Germinal center (tissue), 1 donor: ENCODE measurements around the gene TYW5.

ENCODE experiments used
- DNase-seq: peaks from one replicate; pipeline ENCODE4 v3.0.0; 2012; ENCODE audit warnings: mixed read lengths, low spot score

TYW5 gene

GRCh38 chr2:199973703-199974102 lies 18.4 kb upstream of the TYW5 start:
- DNase-seq, result no peak

- no peak for DNase-seq
These were observed 16.9 kb upstream of the TYW5 start for GRCh38 chr2:199972088-199972626.

- no peak for DNase-seq
These were observed 12.8 kb upstream of the TYW5 start for GRCh38 chr2:199968126-199968525.

GRCh38 chr2:199966976-199967375 lies 11.7 kb upstream of the TYW5 start:
- DNase-seq, result no peak

GRCh38 chr2:199966405-199966804 lies 11.1 kb upstream of the TYW5 start:
- DNase-seq, result no peak

GRCh38 chr2:199962203-199962602 lies 6.9 kb upstream of the TYW5 start:
- no peak for DNase-seq

- DNase-seq, result no peak
These were observed 2.7 kb upstream of the TYW5 start for GRCh38 chr2:199958014-199958413.

DNA sequence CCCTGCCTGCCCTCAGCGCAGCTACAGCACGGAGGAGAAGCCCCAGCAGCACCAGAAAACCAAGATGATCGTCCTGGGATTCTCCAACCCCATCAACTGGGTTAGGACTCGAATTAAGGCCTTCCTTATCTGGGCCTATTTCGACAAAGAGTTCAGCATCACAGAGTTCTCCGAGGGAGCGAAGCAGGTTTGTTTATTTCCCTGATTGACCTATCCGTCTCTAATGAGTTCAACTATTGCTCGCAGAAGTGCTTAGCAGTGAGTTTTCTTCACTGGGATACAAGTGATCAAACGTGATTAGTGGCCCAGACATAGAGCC lies 730 bp upstream of the TYW5 start:
- no peak for DNase-seq

GRCh38 chr2:199955007-199955338 lies 318 bp downstream of the TYW5 start:
- DNase-seq, result no peak

DNA sequence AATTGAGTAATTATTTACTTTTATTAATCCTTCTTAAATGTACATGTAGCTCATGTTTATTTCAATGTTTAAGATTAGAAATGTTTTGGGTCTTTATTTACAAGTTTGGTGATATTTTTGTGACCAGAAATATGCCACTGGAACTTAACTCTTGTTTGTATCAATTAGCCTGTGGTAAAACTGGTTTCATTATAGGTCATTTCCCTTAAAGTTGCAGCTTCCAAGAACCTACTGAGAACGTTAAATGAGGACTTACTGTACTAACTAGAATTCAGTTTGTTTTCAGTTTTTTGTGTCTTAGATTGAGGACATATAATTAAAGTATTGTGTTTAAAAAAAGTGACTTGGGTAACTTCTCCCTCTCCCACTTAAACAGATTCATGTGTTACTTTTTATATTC lies 4.3 kb downstream of the TYW5 start:
- DNase-seq, result no peak

DNA sequence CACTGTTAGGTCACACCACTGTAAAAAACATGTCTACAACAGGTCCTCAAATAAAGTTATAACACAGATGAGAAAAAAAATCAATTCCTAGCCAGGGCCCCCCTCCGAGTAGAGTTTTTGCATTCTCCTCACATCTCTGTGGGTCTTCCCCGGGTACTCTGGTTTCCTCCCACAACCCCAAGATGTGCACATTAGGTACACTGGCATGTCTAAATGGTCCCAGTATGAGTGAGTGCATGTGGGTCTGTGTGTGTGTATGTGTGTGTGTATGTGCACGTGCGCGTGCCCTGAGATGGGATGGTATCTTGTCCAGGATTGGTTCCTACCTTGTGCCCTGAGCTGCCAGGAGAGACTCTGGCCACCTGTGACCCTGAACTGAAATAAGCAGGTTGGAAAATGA lies 4.9 kb downstream of the TYW5 start:
- DNase-seq, result no peak

DNA sequence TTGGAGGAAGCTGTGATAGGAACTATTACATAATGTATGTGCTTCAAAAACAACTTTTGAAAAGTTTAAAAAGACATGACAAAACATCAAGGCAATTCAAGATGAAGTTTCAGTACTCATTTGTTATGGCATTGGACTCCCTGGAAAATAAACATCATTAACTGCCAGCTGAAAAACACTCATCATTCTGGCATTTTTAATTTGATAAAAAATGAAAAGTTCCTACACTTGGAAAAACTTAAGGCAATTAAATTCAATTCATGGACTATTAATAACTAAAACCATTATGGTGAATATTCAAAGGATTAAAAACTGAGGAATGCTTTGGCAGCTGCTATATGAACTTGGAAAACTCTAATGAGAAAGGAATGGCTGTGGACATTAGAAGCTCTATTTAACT lies 8.5 kb downstream of the TYW5 start:
- DNase-seq, result no peak

GRCh38 chr2:199946196-199946595 lies 9.1 kb downstream of the TYW5 start:
- DNase-seq, result no peak

- no peak for DNase-seq
These were observed 11.9 kb downstream of the TYW5 start for GRCh38 chr2:199943373-199943772.

GRCh38 chr2:199940373-199940772 lies 14.9 kb downstream of the TYW5 start:
- DNase-seq, result no peak

DNA sequence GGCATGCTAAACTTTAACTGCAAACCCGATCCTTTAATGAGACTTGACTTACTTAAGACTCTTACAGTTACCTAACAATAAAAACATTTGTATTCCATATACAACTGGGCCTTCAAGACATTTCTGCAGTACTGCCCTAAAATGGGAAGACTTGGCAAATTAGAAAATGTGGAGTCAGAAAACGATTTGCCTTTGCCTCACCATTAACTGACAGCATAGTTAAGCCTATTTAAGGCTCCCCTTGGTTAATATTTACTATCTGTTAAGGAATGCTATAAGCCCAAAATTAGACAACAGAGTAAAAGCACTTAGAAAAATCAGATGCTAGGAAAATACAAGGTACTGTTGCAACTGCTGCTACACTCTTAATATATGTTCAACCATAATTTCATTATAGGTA lies 18.7 kb downstream of the TYW5 start:
- no peak for DNase-seq

GRCh38 chr2:199933466-199933865 lies 21.8 kb downstream of the TYW5 start:
- DNase-seq, result no peak

DNA sequence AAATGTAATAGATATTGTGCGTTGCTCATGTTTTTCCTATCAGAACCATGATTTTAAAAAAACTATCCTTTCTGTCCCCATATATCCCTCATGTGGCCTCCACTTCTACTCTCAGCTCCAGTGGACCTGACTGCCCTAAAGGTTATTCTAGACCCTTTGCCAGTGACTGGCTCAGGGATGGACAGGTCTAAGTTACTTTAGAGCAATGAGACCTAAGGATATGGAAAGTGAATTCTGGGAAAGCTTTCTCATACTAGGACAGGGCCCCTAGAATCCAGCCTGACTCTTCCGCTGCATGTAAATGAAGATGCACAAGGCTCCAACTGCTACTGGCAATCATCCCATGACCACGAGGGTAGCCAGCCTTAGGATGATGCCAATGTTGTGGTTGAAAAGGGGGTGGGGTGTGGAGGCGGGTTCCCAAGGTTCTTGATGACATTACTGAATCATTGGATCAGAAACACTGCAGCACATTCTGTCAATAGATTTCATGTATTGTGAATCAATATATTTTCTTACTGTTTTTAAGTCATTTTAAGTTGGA lies 22.9 kb downstream of the TYW5 start:
- DNase-seq, result no peak

DNA sequence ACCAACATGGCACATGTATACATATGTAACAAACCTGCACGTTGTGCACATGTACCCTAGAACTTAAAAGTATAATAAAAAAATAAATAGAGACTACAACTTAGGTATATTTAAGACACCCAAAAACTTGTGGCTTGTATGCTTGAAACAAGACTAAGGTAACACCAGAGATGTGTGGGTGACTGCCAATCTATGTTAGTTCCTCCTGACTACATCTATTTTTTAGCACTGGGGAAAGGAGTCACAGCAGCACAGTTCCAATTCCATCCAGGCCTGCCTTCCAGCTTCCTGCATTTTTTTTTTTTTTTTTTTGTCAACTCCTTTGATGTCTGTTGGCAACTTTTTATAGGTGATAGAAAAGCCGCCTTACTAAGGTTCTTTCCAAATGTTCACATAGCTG lies 26.0 kb downstream of the TYW5 start:
- DNase-seq, result no peak

GRCh38 chr2:199928626-199929025 lies 26.7 kb downstream of the TYW5 start:
- no peak for DNase-seq

- DNase-seq, result no peak
These were observed 27.1 kb downstream of the TYW5 start for GRCh38 chr2:199928226-199928625.

- no peak for DNase-seq
These were observed 28.5 kb downstream of the TYW5 start for GRCh38 chr2:199926806-199927205.

GRCh38 chr2:199923924-199924323 lies 31.4 kb downstream of the TYW5 start:
- no peak for DNase-seq

- DNase-seq, result no peak
These were observed 32.4 kb downstream of the TYW5 start for GRCh38 chr2:199922856-199923255.

GRCh38 chr2:199916980-199917379 lies 38.3 kb downstream of the TYW5 start:
- no peak for DNase-seq
